HCT116 (cell line): Measurements from ENCODE around the gene CMPK1. TPM values are rescaled to one million over a fixed set of nuclear protein-coding genes. Genes with fewer than 3 reads are reported as not detected.
"Not testable (repeated sequence)": the region's sequence is repeated elsewhere in the genome, so short reads cannot be mapped to it uniquely, and the experiment has no call there.

ENCODE experiments used
- ATAC-seq: fragments of 200-7000 bp; cut with Tn5 transposase; 2 replicates; pipeline ENCODE4 v1.9.1; 2020; ENCODE audit warnings: mild to moderate bottlenecking, moderate library complexity
- BruUV-seq: library from RNA; stranded (reverse); fragments of 400-500 nt; replicated peaks from 2 replicates; lab custom pipeline; 2021; lab: Mats Ljungman, UMichigan
- CTCF ChIA-PET: fragments of 300-600 bp; sonication (Branson Sonifier 250); formaldehyde crosslinking; loops from one replicate; lab custom pipeline; 2021; ENCODE audit warnings: antibody characterized with exemption; lab: Charles Lee
- POLR2A ChIA-PET: fragments of 300-600, 350-600 bp; sonication (Branson Sonifier 250); formaldehyde crosslinking; loops from one replicate; lab custom pipeline; 2021; ENCODE audit warnings: antibody characterized with exemption; lab: Charles Lee
- RAD21 ChIA-PET, 2 experiments: fragments of 300-600 bp; sonication (Branson Sonifier 250); formaldehyde crosslinking; loops; one replicate each; lab custom pipeline; 2023; ENCODE audit warnings: low total read pairs in 2 of 2; ENCODE audit not compliant: uncharacterized antibody in 2 of 2, unreplicated experiment in 2 of 2, low non-redundant PET in 1 of 2; lab: Charles Lee
- DNase-seq: peaks from one replicate; pipeline ENCODE4 v3.0.0-alpha.2; 2010; ENCODE audit warnings: low read depth, low spot score
- H2AFZ ChIP-seq: fragments of 200-600 bp; shearing (Covaris generic), sonication (generic); 2 replicates; pipeline ENCODE4 v1.6.1; 2017; ENCODE audit warnings: low read depth, mixed run types, mixed read lengths, antibody characterized with exemption, low read length; ENCODE audit not compliant: poor library complexity, severe bottlenecking
- H3K27ac ChIP-seq: 2 replicates; pipeline ENCODE4 v1.5.1; 2012; ENCODE audit warnings: low read depth, low read length
- H3K27me3 ChIP-seq: fragments of 200-600 bp; sonication (generic); 2 replicates; pipeline ENCODE4 v1.6.1; 2016; ENCODE audit warnings: mixed run types, low read length, mixed read lengths; ENCODE audit not compliant: insufficient read depth
- H3K36me3 ChIP-seq, 2 experiments: fragments of 200-500 bp in 1 of 2; fragments of 200-600 bp in 1 of 2; sonication (Bioruptor generic) in 1 of 2; sonication (generic) in 1 of 2; 2 replicates each; pipeline versions ENCODE4 v1.5.1 to v1.6.1; 2014 to 2016; ENCODE audit warnings: low read length in 2 of 2, inconsistent platforms in 1 of 2, mixed read lengths in 1 of 2, mixed run types in 1 of 2; ENCODE audit not compliant: insufficient read depth in 2 of 2, control insufficient read depth in 1 of 2
- H3K4me1 ChIP-seq, 2 experiments: fragments of 200-600 bp in 1 of 2; sonication (generic) in 1 of 2; 2 replicates each; pipeline versions ENCODE4 v1.5.1 to v1.6.1; 2012 to 2017; ENCODE audit warnings: low read length in 2 of 2, inconsistent platforms in 1 of 2, mild to moderate bottlenecking in 1 of 2, mixed read lengths in 1 of 2, mixed run types in 1 of 2, moderate library complexity in 1 of 2; ENCODE audit not compliant: insufficient read depth in 2 of 2, control insufficient read depth in 1 of 2
- H3K4me2 ChIP-seq: fragments of 200-600 bp; sonication (generic); 2 replicates; pipeline ENCODE4 v1.6.1; 2017; ENCODE audit warnings: mixed run types, low read length, mixed read lengths
- H3K4me3 ChIP-seq, 2 experiments: fragments of 200-600 bp in 1 of 2; sonication (generic) in 1 of 2; replicated peaks in 1 of 2; 2 replicates each; pipeline ENCODE4 v1.5.1; 2011 to 2016; ENCODE audit warnings: low read length in 2 of 2, control low read depth in 1 of 2, low read depth in 1 of 2, mild to moderate bottlenecking in 1 of 2, mixed read lengths in 1 of 2, mixed run types in 1 of 2
- H3K79me2 ChIP-seq: fragments of 200-600 bp; sonication (generic); 2 replicates; pipeline ENCODE4 v1.6.1; 2017; ENCODE audit warnings: mild to moderate bottlenecking, mixed run types, low read length, moderate library complexity, mixed read lengths; ENCODE audit not compliant: insufficient read depth
- H3K9ac ChIP-seq: fragments of 200-600 bp; sonication (generic); 2 replicates; pipeline ENCODE4 v1.6.1; 2016; ENCODE audit warnings: low read length, mixed read lengths
- H3K9me2 ChIP-seq: fragments of 200-600 bp; sonication (generic), shearing (Covaris generic); 2 replicates; pipeline ENCODE4 v1.6.1; 2017; ENCODE audit warnings: mixed run types, mild to moderate bottlenecking, moderate library complexity; ENCODE audit not compliant: insufficient read depth
- H3K9me3 ChIP-seq, 2 experiments: fragments of 200-500 bp in 1 of 2; fragments of 200-600 bp in 1 of 2; sonication (Bioruptor generic) in 1 of 2; sonication (generic) in 1 of 2; 2 replicates each; pipeline ENCODE4 v1.6.1; 2014 to 2017; ENCODE audit warnings: low read length in 2 of 2, mixed read lengths in 2 of 2, inconsistent platforms in 1 of 2, low read depth in 1 of 2, mild to moderate bottlenecking in 1 of 2, mixed run types in 1 of 2, moderate library complexity in 1 of 2; ENCODE audit not compliant: control insufficient read depth in 1 of 2, insufficient read depth in 1 of 2
- H4K20me1 ChIP-seq: fragments of 200-600 bp; sonication (generic), shearing (Covaris generic); 2 replicates; pipeline ENCODE4 v1.6.1; 2017; ENCODE audit warnings: mixed run types, mild to moderate bottlenecking, moderate library complexity; ENCODE audit not compliant: insufficient read depth
- CBX3 ChIP-seq: IDR thresholded peaks from 2 replicates; pipeline ENCODE4 v1.6.1; 2012; ENCODE audit warnings: low read depth
- EGR1 ChIP-seq: IDR thresholded peaks from 2 replicates; pipeline ENCODE4 v1.6.1; 2012; ENCODE audit warnings: low read depth
- EZH2 ChIP-seq: fragments of 200-600 bp; sonication (generic); IDR thresholded peaks from 2 replicates; pipeline ENCODE4 v1.6.1; 2017; ENCODE audit warnings: antibody characterized with exemption, mixed run types
- EZH2phosphoT487 ChIP-seq: fragments of 200-600 bp; IDR thresholded peaks from 2 replicates; pipeline ENCODE4 v1.6.1; 2018; ENCODE audit warnings: antibody characterized with exemption, borderline replicate concordance
- FOSL1 ChIP-seq: IDR thresholded peaks from 2 replicates; pipeline ENCODE4 v1.6.1; 2012; ENCODE audit warnings: low read depth
- JUND ChIP-seq: IDR thresholded peaks from 2 replicates; pipeline ENCODE4 v1.6.1; 2012
- POLR2A ChIP-seq: IDR thresholded peaks from 2 replicates; pipeline ENCODE4 v1.7.0; 2011; ENCODE audit warnings: borderline replicate concordance; ENCODE audit not compliant: insufficient read depth, insufficient read length; ENCODE audit errors: extremely low read depth
- SIN3A ChIP-seq: IDR thresholded peaks from 2 replicates; pipeline ENCODE4 v1.6.1; 2012; ENCODE audit warnings: low read depth
- SP1 ChIP-seq: IDR thresholded peaks from 2 replicates; pipeline ENCODE4 v1.6.1; 2012; ENCODE audit warnings: low read depth
- SRF ChIP-seq: IDR thresholded peaks from 2 replicates; pipeline ENCODE4 v1.6.1; 2012; ENCODE audit warnings: low read depth
- YY1 ChIP-seq: IDR thresholded peaks from 2 replicates; pipeline ENCODE4 v1.6.1; 2011; ENCODE audit warnings: low read length, low read depth, moderate library complexity, mild to moderate bottlenecking; ENCODE audit not compliant: insufficient replicate concordance; ENCODE audit errors: extremely low read depth
- ZFX ChIP-seq: fragments of 450-650 bp; IDR thresholded peaks from 2 replicates; pipeline ENCODE4 v1.6.1; 2017
- ZNF274 ChIP-seq: fragments of 200-500 bp; sonication (Bioruptor generic); IDR thresholded peaks from 2 replicates; pipeline ENCODE4 v1.6.1; 2014; ENCODE audit warnings: mild to moderate bottlenecking, low read depth, low read length, inconsistent platforms
- intact Hi-C: fragments of 100-400 bp; cut with micrococcal nuclease; formaldehyde crosslinking; loops from 2 replicates; pipeline ENCODE4 v1.10.0; 2022
- total RNA-seq: library from RNA; stranded (reverse); gene quantifications from one replicate; pipeline ENCODE4 v1.2.1, GENCODE V29; 2021; ENCODE audit not compliant: unreplicated experiment
- TF ChIP-seq, protein P1 (sequence below): IDR thresholded peaks from 2 replicates; pipeline ENCODE4 v1.6.1; 2012; ENCODE audit warnings: low read depth

Gene CMPK1
- total RNA-seq, 1 experiment from 2014 or later, result 78.4 TPM

DNA sequence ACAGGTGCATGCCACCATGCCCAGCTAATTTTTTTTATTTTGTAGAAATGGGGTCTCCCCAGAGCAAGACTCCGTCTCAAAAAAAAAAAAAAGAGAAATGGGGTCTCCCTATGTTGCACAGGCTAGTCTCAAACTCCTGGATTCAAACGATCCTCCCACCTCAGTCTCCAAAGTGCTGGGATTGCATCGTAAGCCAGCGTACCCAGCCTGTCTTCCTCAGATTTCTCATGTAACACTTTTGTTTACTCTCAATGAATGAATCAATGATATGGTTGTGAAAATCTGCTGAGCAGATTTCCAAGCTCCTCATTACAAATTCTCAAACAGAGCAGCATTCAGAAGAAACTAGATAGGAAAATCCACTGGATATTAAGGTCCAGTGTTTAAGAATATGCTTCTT, 6.6 kb downstream of the CMPK1 start (continued):
- TF ChIP-seq, protein P1, sequence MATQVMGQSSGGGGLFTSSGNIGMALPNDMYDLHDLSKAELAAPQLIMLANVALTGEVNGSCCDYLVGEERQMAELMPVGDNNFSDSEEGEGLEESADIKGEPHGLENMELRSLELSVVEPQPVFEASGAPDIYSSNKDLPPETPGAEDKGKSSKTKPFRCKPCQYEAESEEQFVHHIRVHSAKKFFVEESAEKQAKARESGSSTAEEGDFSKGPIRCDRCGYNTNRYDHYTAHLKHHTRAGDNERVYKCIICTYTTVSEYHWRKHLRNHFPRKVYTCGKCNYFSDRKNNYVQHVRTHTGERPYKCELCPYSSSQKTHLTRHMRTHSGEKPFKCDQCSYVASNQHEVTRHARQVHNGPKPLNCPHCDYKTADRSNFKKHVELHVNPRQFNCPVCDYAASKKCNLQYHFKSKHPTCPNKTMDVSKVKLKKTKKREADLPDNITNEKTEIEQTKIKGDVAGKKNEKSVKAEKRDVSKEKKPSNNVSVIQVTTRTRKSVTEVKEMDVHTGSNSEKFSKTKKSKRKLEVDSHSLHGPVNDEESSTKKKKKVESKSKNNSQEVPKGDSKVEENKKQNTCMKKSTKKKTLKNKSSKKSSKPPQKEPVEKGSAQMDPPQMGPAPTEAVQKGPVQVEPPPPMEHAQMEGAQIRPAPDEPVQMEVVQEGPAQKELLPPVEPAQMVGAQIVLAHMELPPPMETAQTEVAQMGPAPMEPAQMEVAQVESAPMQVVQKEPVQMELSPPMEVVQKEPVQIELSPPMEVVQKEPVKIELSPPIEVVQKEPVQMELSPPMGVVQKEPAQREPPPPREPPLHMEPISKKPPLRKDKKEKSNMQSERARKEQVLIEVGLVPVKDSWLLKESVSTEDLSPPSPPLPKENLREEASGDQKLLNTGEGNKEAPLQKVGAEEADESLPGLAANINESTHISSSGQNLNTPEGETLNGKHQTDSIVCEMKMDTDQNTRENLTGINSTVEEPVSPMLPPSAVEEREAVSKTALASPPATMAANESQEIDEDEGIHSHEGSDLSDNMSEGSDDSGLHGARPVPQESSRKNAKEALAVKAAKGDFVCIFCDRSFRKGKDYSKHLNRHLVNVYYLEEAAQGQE, result no peak
- no peak for TF ChIP-seq SRF
- no peak for TF ChIP-seq CBX3
- TF ChIP-seq EZH2phosphoT487, result no peak

DNA sequence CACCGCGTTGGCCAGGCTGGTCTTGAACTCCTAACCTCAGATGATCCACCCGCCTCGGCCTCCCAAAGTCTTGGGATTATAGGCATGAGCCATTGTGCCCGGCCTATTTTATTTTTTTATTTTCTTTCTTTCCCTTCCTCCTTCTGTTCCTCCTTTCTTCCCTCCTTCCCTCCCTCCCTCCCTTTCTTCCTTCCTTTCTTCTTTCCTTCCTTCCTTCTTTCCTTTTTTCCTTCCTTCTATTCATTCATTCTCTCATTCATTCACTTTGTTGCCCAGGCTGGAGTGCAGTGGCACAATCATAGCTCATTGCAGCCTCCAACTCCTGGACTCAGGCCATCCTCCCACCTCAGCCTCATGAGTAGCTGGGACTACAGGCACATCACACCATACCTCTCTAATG, 13.4 kb downstream of the CMPK1 start:
- H3K4me1 ChIP-seq, H3K9me3 ChIP-seq, ATAC-seq, H3K4me3 ChIP-seq, POLR2A ChIA-PET, H3K27me3 ChIP-seq, DNase-seq, H3K36me3 ChIP-seq, RAD21 ChIA-PET, H3K9ac ChIP-seq, CTCF ChIA-PET, intact Hi-C loops, BruUV-seq, H3K9me2 ChIP-seq, H3K27ac ChIP-seq, H3K4me2 ChIP-seq, H4K20me1 ChIP-seq, H2AFZ ChIP-seq: not testable (repeated sequence)
- peaks cover 38% of the 10 kb centered on the region for H3K79me2 ChIP-seq

DNA sequence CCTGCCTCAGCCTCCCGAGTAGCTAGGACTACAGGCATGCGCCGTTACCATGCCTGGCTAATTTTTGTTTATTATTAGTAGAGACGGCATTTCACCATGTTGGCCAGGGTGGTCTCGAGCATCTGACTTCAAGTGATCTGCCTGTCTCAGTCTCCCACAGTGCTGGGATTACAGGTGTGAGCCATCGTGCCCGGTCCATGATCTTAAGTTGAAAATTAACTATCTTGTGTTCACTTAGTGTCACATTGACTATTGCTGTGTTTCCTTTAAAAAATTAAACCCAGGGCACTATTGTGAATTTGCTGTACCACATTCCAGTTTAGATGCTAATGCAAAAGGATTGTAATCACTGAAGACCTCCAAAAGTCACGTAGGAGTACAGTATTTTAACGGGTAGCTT, 14.1 kb downstream of the CMPK1 start:
- ChIA-PET POLR2A (no interaction called here), RAD21 (no interaction called here), CTCF (no interaction called here)
- DNase-seq, result no peak
- H3K9ac ChIP-seq, result no peak overlapping the region
- H3K9me2 ChIP-seq, result no peaks in the 10 kb centered on the region
- H3K36me3 ChIP-seq, result no peaks in the 10 kb centered on the region
- H3K4me1 ChIP-seq, result peaks cover 0 to 5% of the 10 kb centered on the region in 2 experiments; a peak in 1 of 4 replicates
- ATAC-seq, result no peak
- no peaks in the 10 kb centered on the region for H3K9me3 ChIP-seq
- H3K79me2 ChIP-seq, result peaks cover 42% of the 10 kb centered on the region
- H3K27me3 ChIP-seq, result no peaks in the 10 kb centered on the region
- BruUV-seq, result no TSS peak
- no peak overlapping the region for H3K4me3 ChIP-seq
- no peak overlapping the region for H3K4me2 ChIP-seq
- no peak overlapping the region for H3K27ac ChIP-seq
- H2AFZ ChIP-seq, result no peak overlapping the region
- no peaks in the 10 kb centered on the region for H4K20me1 ChIP-seq
- intact Hi-C loops, result no loop called here
- no peak for TF ChIP-seq ZNF274
- no peak for TF ChIP-seq JUND
- no peak for TF ChIP-seq POLR2A
- TF ChIP-seq EZH2phosphoT487, result no peak
- no peak for TF ChIP-seq YY1
- no peak for TF ChIP-seq ZFX
- TF ChIP-seq FOSL1, result no peak
- no peak for TF ChIP-seq SIN3A
- TF ChIP-seq EZH2, result no peak
- no peak for TF ChIP-seq CBX3
- TF ChIP-seq EGR1, result no peak
- no peak for TF ChIP-seq SP1
